ENCODE measurements around the gene PRR5L. TPM values are rescaled to one million over a fixed set of nuclear protein-coding genes. Genes with fewer than 3 reads are reported as not detected.

The PRR5L gene
- total and polyA plus RNA-seq, 9 donors = 5.9 to 56.3 (median 22.1) TPM

DNA sequence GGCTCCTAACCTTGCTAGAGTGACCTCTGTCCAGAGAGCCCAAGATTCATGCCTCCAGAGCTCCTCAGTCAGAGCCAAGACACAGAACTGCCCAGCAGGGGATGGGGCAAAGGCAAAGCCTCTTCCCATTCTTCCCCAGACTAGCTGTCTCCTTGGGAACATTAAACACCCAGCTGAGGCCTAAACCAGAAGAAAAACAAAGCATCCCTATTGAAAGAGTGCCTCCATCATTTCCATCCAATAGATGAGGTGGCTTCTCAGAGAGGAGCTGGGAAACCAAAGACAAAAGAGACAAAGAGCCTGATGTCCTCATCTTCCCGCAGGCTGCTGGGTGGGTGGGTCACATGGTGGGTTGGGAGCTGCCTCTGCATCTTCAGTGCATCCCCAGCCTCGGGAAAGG lies 44.3 kb upstream of the PRR5L start:
- Histone ChIP-seq H3K4me1 (ENCODE audit: insufficient read depth) (no peaks in the 10 kb centered on the region), H3K36me3 (no peaks in the 10 kb centered on the region), H3K4me3 (no peak overlapping the region), H3K27ac (no peak overlapping the region), H3K9me3 (peaks cover 0 to 3% of the 10 kb centered on the region in 2 donors), H3K27me3 (no peaks in the 10 kb centered on the region)
- TF ChIP-seq POLR2A (IDR thresholded peaks at IDR 0.05) (no peak), EP300 (IDR thresholded peaks at IDR 0.05) (no peak)
- TF ChIP-seq, protein P1, sequence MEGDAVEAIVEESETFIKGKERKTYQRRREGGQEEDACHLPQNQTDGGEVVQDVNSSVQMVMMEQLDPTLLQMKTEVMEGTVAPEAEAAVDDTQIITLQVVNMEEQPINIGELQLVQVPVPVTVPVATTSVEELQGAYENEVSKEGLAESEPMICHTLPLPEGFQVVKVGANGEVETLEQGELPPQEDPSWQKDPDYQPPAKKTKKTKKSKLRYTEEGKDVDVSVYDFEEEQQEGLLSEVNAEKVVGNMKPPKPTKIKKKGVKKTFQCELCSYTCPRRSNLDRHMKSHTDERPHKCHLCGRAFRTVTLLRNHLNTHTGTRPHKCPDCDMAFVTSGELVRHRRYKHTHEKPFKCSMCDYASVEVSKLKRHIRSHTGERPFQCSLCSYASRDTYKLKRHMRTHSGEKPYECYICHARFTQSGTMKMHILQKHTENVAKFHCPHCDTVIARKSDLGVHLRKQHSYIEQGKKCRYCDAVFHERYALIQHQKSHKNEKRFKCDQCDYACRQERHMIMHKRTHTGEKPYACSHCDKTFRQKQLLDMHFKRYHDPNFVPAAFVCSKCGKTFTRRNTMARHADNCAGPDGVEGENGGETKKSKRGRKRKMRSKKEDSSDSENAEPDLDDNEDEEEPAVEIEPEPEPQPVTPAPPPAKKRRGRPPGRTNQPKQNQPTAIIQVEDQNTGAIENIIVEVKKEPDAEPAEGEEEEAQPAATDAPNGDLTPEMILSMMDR (IDR thresholded peaks at IDR 0.05) = no peak
- 85 to 89% (median 87%) methylated on average over 2 of the region's 2 CpGs for WGBS, 3 donors
- intact Hi-C loops (cut with DNase I) = loop anchor here in 3 of 4 donors (10.0 kb wide), 2 partner anchors 97 to 427 kb away; no protein-coding TSS in a partner anchor
- no peak for DNase-seq

- intact Hi-C loops (cut with DNase I) = loop anchor here in 3 of 4 donors (10.0 kb wide), 2 partner anchors 98 to 428 kb away; no protein-coding TSS in a partner anchor
- 31 to 66% (median 36%) methylated on average over 5 of the region's 5 CpGs for WGBS, 3 donors
These were observed 42.9 kb upstream of the PRR5L start for GRCh38 chr11:36253238-36253637.

DNA sequence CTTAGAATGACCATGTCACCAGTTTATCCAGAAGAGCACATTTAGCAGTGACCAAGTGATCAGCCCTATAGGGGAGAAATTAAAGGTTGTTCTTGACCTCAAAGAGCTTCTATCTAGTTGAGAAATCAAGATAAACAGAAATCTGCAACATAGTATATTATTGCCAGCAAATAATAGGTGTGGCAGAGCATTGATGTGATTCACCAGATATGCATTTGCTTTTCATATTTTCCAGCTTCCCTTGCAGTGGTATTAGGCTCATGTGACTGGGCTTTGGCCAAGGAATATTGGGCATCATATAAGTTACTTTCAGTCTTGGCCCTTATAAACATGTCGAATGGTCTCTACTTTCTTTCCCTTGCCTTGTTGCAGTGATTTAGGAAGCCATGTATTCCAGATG lies 41.4 kb upstream of the PRR5L start:
- TF ChIP-seq POLR2A (IDR thresholded peaks at IDR 0.05) = no peak
- TF ChIP-seq EP300 (IDR thresholded peaks at IDR 0.05) = no peak
- TF ChIP-seq, protein P1 (IDR thresholded peaks at IDR 0.05) = no peak
- no peak for DNase-seq

More at GRCh38 chr11:36253238-36253637, 42.9 kb upstream of the PRR5L start:
- H3K36me3 ChIP-seq = no peaks in the 10 kb centered on the region
- TF ChIP-seq POLR2A (IDR thresholded peaks at IDR 0.05) (no peak), EP300 (IDR thresholded peaks at IDR 0.05) (no peak)
- TF ChIP-seq, protein P1 (IDR thresholded peaks at IDR 0.05) = no peak
- H3K9me3 ChIP-seq = peaks cover 0 to 3% of the 10 kb centered on the region in 2 donors
- H3K4me3 ChIP-seq = no peak overlapping the region
- H3K27ac ChIP-seq = no peak overlapping the region
- H3K27me3 ChIP-seq = no peaks in the 10 kb centered on the region
- no peaks in the 10 kb centered on the region for H3K4me1 ChIP-seq (ENCODE audit: insufficient read depth)
- no peak for DNase-seq

DNA sequence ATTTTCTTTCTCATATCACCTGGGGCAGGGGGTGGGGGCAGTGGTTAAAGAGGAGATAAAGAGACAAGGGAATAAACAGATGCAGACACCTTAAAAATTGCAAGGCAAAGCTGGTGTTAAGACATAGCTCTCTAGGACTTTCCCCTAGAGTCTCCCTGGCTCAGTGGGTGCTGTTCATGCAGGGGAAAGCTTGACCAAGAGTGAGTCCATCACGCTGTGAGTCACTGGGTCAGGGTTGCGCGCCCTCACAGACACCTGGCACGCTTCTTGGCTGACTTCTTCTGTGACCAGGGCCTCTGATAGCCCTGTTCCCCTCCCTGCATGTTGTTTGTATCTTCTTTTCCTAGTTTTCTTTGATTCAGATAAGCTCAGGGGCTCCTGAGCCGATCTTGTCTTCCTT lies 38.7 kb upstream of the PRR5L start:
- intact Hi-C loops (cut with DNase I) = loop anchor here in 3 of 4 donors (10.0 kb wide), 2 partner anchors 103 to 433 kb away; no protein-coding TSS in a partner anchor
- no peak overlapping the region for H3K27ac ChIP-seq

More for the DNA sequence above, 41.4 kb upstream of the PRR5L start:
- no peak overlapping the region for H3K27ac ChIP-seq
- no peaks in the 10 kb centered on the region for H3K4me1 ChIP-seq (ENCODE audit: insufficient read depth)
- H3K36me3 ChIP-seq = no peaks in the 10 kb centered on the region
- H3K27me3 ChIP-seq = no peaks in the 10 kb centered on the region
- peaks cover 0 to 3% of the 10 kb centered on the region in 2 donors for H3K9me3 ChIP-seq
- H3K4me3 ChIP-seq = no peak overlapping the region
- intact Hi-C loops (cut with DNase I) = loop anchor here in 3 of 4 donors (10.0 kb wide), 2 partner anchors 100 to 430 kb away; no protein-coding TSS in a partner anchor
- 95 to 97% (median 96%) methylated on average over 1 of the region's 1 CpG for WGBS, 3 donors

More for the DNA sequence above, 38.7 kb upstream of the PRR5L start:
- H3K4me1 ChIP-seq (ENCODE audit: insufficient read depth) = no peaks in the 10 kb centered on the region
- no peaks in the 10 kb centered on the region for H3K36me3 ChIP-seq
- TF ChIP-seq EP300 (IDR thresholded peaks at IDR 0.05) (no peak), POLR2A (IDR thresholded peaks at IDR 0.05) (no peak)
- TF ChIP-seq, protein P1 (IDR thresholded peaks at IDR 0.05) = no peak
- no peak overlapping the region for H3K4me3 ChIP-seq
- peak in 2 of 5 donors; percentile 31 to 47 for DNase-seq
- no peaks in the 10 kb centered on the region for H3K27me3 ChIP-seq
- WGBS, 3 donors = 39 to 66% (median 61%) methylated on average over 4 to 5 of the region's 5 CpGs
- peaks cover 0 to 3% of the 10 kb centered on the region in 2 donors for H3K9me3 ChIP-seq

All from ovary (tissue), 9 donors.